ENCODE data around the gene ZNF668. TPM values are rescaled to one million over a fixed set of nuclear protein-coding genes. Genes with fewer than 3 reads are reported as not detected.

Gene ZNF668
- total RNA-seq, 2 experiments from 2014 or later: 4.5 to 6.0 TPM

DNA sequence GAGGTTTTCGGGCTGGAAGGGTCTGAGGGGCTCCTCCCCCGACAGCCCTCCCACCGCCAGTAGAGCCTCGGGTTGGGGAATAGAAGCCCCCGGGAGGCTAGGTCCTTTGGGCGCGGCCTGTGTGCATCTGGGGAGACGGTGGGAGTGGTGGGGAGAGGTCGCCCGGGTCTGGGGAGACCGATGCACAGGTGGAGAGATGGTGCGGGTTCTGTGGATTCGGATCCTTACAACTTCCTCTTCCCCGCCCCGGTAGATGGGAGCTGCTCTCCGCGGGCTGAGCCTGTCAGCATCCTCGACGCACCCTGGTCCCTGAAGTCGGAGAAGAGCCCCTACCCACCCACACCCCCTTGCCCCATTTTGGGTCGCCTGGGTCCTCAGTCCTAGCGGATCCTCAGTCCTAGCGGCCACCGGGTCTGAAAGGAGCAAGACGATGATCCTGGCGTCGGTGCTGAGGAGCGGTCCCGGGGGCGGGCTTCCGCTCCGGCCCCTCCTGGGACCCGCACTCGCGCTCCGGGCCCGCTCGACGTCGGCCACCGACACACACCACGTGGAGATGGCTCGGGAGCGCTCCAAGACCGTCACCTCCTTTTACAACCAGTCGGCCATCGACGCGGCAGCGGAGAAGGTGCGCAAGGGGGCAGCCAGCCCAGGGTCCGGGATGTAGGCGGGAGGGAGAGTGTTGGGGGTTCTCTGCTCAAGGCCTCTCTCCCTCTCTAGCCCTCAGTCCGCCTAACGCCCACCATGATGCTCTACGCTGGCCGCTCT lies 34.9 kb upstream of the ZNF668 start:
- ATAC-seq (ENCODE audit: poor library complexity): no peak
- H3K36me3 Mint-ChIP-seq (ENCODE audit: low read depth): peaks cover 26% of the 10 kb centered on the region
- no peaks in the 10 kb centered on the region for H3K27me3 Mint-ChIP-seq
- DNase-seq: no peak
- POLR2A ChIA-PET: interaction anchor here (1.1 to 2.3 kb wide), 3 partner anchors 9 to 71 kb away, joined by 3 to 12 read pairs (median 3); partner anchors contain the start of genes FUS, KAT8, ZNF646 and ZNF668
- H3K9me3 Mint-ChIP-seq: no peaks in the 10 kb centered on the region
- intact Hi-C loops (cut with DNase I, micrococcal nuclease): loop anchor here in 1 of 2 experiments (5.0 kb wide), 1 partner anchor 33 kb away; no protein-coding TSS in a partner anchor
- Histone ChIP-seq H3K27ac (ENCODE audit: low read depth in 1 of 2, low read length in 2 of 2) (no peak overlapping the region), H3K9me3 (ENCODE audit: control insufficient read depth in 1 of 2, insufficient read depth in 1 of 2, low read length in 2 of 2) (no peaks in the 10 kb centered on the region), H3K27me3 (ENCODE audit: control insufficient read depth in 1 of 2, insufficient read depth in 2 of 2, low read length in 2 of 2) (no peaks in the 10 kb centered on the region), H3K4me1 (ENCODE audit: insufficient read depth, low read length) (peaks cover 25% of the 10 kb centered on the region), H3K36me3 (ENCODE audit: insufficient read depth, low read length) (peaks cover 18% of the 10 kb centered on the region), H3K4me3 (ENCODE audit: low read length) (peak overlapping the region; percentile 59)
- H3K4me1 Mint-ChIP-seq (ENCODE audit: low read depth): peaks cover 13% of the 10 kb centered on the region
- H3K27ac Mint-ChIP-seq: peak overlapping the region; percentile 74
- peak overlapping the region; percentile 86 for H3K4me3 Mint-ChIP-seq
- CTCF ChIA-PET: interaction anchor here (2.4 kb wide), 1 partner anchor 33 kb away, joined by 7 read pairs; no protein-coding TSS in a partner anchor
- TF ChIP-seq, protein P1, sequence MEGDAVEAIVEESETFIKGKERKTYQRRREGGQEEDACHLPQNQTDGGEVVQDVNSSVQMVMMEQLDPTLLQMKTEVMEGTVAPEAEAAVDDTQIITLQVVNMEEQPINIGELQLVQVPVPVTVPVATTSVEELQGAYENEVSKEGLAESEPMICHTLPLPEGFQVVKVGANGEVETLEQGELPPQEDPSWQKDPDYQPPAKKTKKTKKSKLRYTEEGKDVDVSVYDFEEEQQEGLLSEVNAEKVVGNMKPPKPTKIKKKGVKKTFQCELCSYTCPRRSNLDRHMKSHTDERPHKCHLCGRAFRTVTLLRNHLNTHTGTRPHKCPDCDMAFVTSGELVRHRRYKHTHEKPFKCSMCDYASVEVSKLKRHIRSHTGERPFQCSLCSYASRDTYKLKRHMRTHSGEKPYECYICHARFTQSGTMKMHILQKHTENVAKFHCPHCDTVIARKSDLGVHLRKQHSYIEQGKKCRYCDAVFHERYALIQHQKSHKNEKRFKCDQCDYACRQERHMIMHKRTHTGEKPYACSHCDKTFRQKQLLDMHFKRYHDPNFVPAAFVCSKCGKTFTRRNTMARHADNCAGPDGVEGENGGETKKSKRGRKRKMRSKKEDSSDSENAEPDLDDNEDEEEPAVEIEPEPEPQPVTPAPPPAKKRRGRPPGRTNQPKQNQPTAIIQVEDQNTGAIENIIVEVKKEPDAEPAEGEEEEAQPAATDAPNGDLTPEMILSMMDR (IDR thresholded peaks at IDR 0.05): no peak

DNA sequence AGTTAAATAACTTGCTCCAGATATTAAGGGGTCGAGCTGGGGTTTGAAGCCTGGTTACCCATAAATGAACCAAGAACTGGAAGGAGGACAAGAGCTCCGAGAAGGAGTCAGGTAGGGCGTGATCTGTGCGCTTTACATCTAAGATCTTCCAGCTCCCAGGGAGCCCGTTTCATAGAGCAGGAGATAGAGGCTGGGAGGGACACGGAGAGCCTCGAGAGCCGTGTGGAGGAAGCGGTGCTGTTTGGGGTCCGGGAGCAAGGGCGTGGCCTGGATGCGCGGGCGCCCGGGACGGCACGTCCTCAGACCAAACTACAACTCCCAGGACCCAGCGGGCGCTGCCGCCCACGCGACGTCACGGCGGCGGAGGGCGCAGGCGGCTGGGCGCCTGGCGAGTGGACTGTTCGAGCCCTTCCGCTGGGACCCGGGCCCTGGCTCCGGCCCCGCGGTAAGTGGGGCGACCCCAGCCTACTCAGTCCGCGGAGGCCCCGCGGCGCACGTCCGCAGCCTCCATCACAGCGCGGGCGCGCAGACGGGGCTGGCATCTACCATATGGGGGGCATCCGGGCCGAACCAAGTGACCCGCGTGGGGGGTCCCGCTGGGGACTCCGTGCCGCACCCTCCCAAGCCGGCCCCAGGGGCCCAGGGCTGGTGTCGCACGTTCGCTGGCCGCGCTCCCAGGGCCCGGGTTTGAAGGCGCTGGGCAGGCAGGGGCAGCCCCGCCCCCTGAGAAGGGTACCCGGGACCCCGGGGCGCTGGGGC lies 34.2 kb upstream of the ZNF668 start, which contains the start of gene BCKDK:
BCKDK (plus strand) TSS at position 352 of the 759 bp plus-strand sequence. CDS start 838 bp downstream, outside the sequence.
- ATAC-seq (ENCODE audit: poor library complexity): peak; percentile 78
- Mint-ChIP-seq H3K9me3 (no peaks in the 10 kb centered on the region), H3K4me3 (peak within 1 kb of the TSS; percentile 76), H3K27me3 (no peaks in the 10 kb centered on the region), H3K36me3 (ENCODE audit: low read depth) (peaks cover 26% of the 10 kb centered on the region), H3K27ac (peak within 1 kb of the TSS; percentile 53), H3K4me1 (ENCODE audit: low read depth) (peaks cover 13% of the 10 kb centered on the region)
- H3K9me3 ChIP-seq (ENCODE audit: control insufficient read depth in 1 of 2, insufficient read depth in 1 of 2, low read length in 2 of 2): no peaks in the 10 kb centered on the region
- peak within 1 kb of the TSS; percentile 59 for H3K4me3 ChIP-seq (ENCODE audit: low read length)
- no peaks in the 10 kb centered on the region for H3K27me3 ChIP-seq (ENCODE audit: control insufficient read depth in 1 of 2, insufficient read depth in 2 of 2, low read length in 2 of 2)
- TF ChIP-seq, protein P1 (IDR thresholded peaks at IDR 0.05): no peak
- intact Hi-C loops (cut with DNase I, micrococcal nuclease): loop anchor here in 1 of 2 experiments (5.0 kb wide), 1 partner anchor 34 kb away; no protein-coding TSS in a partner anchor
- H3K36me3 ChIP-seq (ENCODE audit: insufficient read depth, low read length): peaks cover 18% of the 10 kb centered on the region
- peak; percentile 22 to 76 (median 50) for DNase-seq
- peak within 1 kb of the TSS in 1 of 2 donors; percentile 60 for H3K27ac ChIP-seq (ENCODE audit: low read depth in 1 of 2, low read length in 2 of 2)
- H3K4me1 ChIP-seq (ENCODE audit: insufficient read depth, low read length): peaks cover 25% of the 10 kb centered on the region
- POLR2A ChIA-PET: interaction anchor here (1.5 to 2.3 kb wide), 2 partner anchors 9 to 72 kb away, joined by 3 to 12 read pairs; partner anchors contain the start of genes FUS and KAT8
- CTCF ChIA-PET: interaction anchor here (1.0 to 2.4 kb wide), 2 partner anchors 14 to 34 kb away, joined by 4 to 7 read pairs; partner anchors contain the start of gene VKORC1

DNA sequence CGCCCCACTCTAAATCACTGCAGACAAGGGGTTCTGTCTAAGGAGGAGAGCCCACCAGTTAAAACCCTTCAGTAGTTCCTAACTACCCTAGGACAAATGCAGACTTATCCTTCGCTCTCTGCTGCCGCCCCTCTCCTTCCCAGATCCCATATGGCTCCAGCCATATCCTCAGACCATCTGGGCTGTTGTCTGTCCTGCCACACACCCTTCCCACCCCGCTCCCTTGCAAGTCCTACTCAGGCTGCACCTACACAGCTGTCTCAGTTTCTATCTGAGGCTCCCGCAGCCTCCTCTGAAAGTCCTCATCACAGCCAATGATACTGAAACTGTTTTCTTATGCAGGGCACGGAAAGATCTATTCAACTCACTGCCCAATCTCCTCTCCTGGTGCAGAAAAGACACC lies 33.4 kb upstream of the ZNF668 start:
- Histone ChIP-seq H3K27ac (ENCODE audit: low read depth in 1 of 2, low read length in 2 of 2) (no peak overlapping the region), H3K4me1 (ENCODE audit: insufficient read depth, low read length) (peaks cover 25% of the 10 kb centered on the region), H3K36me3 (ENCODE audit: insufficient read depth, low read length) (peaks cover 16% of the 10 kb centered on the region), H3K4me3 (ENCODE audit: low read length) (peak overlapping the region; percentile 59), H3K9me3 (ENCODE audit: control insufficient read depth in 1 of 2, insufficient read depth in 1 of 2, low read length in 2 of 2) (no peaks in the 10 kb centered on the region), H3K27me3 (ENCODE audit: control insufficient read depth in 1 of 2, insufficient read depth in 2 of 2, low read length in 2 of 2) (no peaks in the 10 kb centered on the region)
- intact Hi-C loops (cut with DNase I, micrococcal nuclease): loop anchor here in 1 of 2 experiments (5.0 kb wide), 1 partner anchor 35 kb away; no protein-coding TSS in a partner anchor
- Mint-ChIP-seq H3K4me3 (peak overlapping the region; percentile 76), H3K4me1 (ENCODE audit: low read depth) (peaks cover 13% of the 10 kb centered on the region), H3K27ac (peak overlapping the region; percentile 53), H3K9me3 (no peaks in the 10 kb centered on the region), H3K27me3 (no peaks in the 10 kb centered on the region), H3K36me3 (ENCODE audit: low read depth) (peaks cover 22% of the 10 kb centered on the region)
- DNase-seq (no peak), ATAC-seq (ENCODE audit: poor library complexity) (no peak)
- ChIA-PET CTCF (interaction anchor here (1.0 to 2.4 kb wide), 2 partner anchors 13 to 35 kb away, joined by 4 to 7 read pairs; partner anchors contain the start of gene VKORC1), POLR2A (interaction anchor here (1.5 to 2.3 kb wide), 2 partner anchors 10 to 72 kb away, joined by 3 to 12 read pairs; partner anchors contain the start of genes FUS and KAT8)
- TF ChIP-seq, protein P1 (IDR thresholded peaks at IDR 0.05): no peak
